LNCaP clone FGC (cell line): ENCODE measurements around the gene BCL2A1.
"Not testable (repeated sequence)": the region's sequence is repeated elsewhere in the genome, so short reads cannot be mapped to it uniquely, and the experiment has no call there.

Experiments used
- DNase-seq: peaks from one replicate; pipeline ENCODE4 v3.0.0-alpha.2; 2011; ENCODE audit warnings: low read depth
- H3K4me3 ChIP-seq: 2 replicates; pipeline ENCODE4 v1.5.1; 2011; ENCODE audit warnings: mild to moderate bottlenecking, low read depth, low read length, control low read depth
- TF ChIP-seq, protein P1 (sequence below): IDR thresholded peaks from 2 replicates; pipeline ENCODE4 v1.5.1; 2012; ENCODE audit warnings: mild to moderate bottlenecking; ENCODE audit not compliant: control insufficient read depth, insufficient read depth; ENCODE audit errors: extremely low read depth

Gene BCL2A1

GRCh38 chr15:80011596-80011995 is 40.6 kb upstream of the BCL2A1 start:
- TF ChIP-seq, protein P1, sequence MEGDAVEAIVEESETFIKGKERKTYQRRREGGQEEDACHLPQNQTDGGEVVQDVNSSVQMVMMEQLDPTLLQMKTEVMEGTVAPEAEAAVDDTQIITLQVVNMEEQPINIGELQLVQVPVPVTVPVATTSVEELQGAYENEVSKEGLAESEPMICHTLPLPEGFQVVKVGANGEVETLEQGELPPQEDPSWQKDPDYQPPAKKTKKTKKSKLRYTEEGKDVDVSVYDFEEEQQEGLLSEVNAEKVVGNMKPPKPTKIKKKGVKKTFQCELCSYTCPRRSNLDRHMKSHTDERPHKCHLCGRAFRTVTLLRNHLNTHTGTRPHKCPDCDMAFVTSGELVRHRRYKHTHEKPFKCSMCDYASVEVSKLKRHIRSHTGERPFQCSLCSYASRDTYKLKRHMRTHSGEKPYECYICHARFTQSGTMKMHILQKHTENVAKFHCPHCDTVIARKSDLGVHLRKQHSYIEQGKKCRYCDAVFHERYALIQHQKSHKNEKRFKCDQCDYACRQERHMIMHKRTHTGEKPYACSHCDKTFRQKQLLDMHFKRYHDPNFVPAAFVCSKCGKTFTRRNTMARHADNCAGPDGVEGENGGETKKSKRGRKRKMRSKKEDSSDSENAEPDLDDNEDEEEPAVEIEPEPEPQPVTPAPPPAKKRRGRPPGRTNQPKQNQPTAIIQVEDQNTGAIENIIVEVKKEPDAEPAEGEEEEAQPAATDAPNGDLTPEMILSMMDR: no peak
- no peak overlapping the region for H3K4me3 ChIP-seq
- no peak for DNase-seq

GRCh38 chr15:80011041-80011523 is 40.1 kb upstream of the BCL2A1 start:
- H3K4me3 ChIP-seq: not testable (repeated sequence)

GRCh38 chr15:80010131-80010673 is 39.2 kb upstream of the BCL2A1 start:
- TF ChIP-seq, protein P1: no peak
- no peak for DNase-seq
- no peak overlapping the region for H3K4me3 ChIP-seq

More at GRCh38 chr15:80011041-80011523, 40.1 kb upstream of the BCL2A1 start:
- DNase-seq: not testable (repeated sequence)

- TF ChIP-seq, protein P1: no peak
- H3K4me3 ChIP-seq: no peak overlapping the region
- no peak for DNase-seq
Observed at GRCh38 chr15:80007532-80007931, 36.5 kb upstream of the BCL2A1 start.

- no peak for DNase-seq
- TF ChIP-seq, protein P1: no peak
- no peak overlapping the region for H3K4me3 ChIP-seq
Observed at GRCh38 chr15:80006946-80007345, 36.0 kb upstream of the BCL2A1 start.

- DNase-seq: no peak
- TF ChIP-seq, protein P1: no peak
- no peak overlapping the region for H3K4me3 ChIP-seq
Observed at GRCh38 chr15:80003934-80004472, 33.0 kb upstream of the BCL2A1 start.

DNA sequence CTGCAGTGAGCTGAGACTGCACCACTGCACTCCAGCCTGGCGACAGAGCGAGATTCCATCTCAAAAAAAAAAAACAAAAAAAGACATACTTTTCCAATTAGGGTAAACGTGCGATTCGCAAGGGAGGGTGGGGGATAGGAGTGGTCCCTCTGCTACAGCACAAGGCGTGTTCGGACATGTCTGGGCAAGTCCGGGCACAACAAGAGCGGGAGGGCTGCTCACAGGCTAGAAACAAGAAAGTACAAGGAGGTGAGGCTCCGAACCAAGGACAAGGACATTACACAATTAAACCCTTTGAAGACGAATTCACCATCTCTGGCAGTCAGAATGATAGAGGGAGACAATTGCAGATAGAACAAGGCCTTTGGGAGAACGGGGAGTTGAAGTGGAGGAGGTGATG is 32.2 kb upstream of the BCL2A1 start:
- H3K4me3 ChIP-seq: no peak overlapping the region
- DNase-seq: no peak
- TF ChIP-seq, protein P1: no peak
